Posterior vena cava (tissue), 2 donors: ENCODE measurements around the gene ATP10A. TPM values are rescaled to one million over a fixed set of nuclear protein-coding genes. Genes with fewer than 3 reads are reported as not detected.

Experiments used
- DNase-seq: peaks from one replicate; pipeline ENCODE4 v3.0.0-alpha.2; 2020; ENCODE audit warnings: low spot score
- intact Hi-C, 2 donors: fragments of 100-400 bp; cut with DNase I; formaldehyde crosslinking; loops; one replicate each; pipeline versions ENCODE4 v1.14.1 to v1.14.2; 2022 to 2023
- total RNA-seq, 2 donors: library from RNA; stranded (reverse); fragmentation: NEBNext Ultra II Directional; extraction: Animal tissue kit (Norgen Biotek cat#: 25700); gene quantifications; one replicate each; pipeline ENCODE4 v1.2.1, GENCODE V29; 2021
- donor health status: DM: yes; HTN: yes; CAD: no.
- donor health status: DM: yes; HTN: yes; CAD: no.

Gene ATP10A
- total RNA-seq, 2 donors from 2014 or later: 18.7 to 21.5 TPM

- peak; percentile 76 for DNase-seq
- intact Hi-C loops: loop anchor here in 1 of 2 donors (10.0 kb wide), 1 partner anchor 217 kb away; no protein-coding TSS in a partner anchor
Observed at GRCh38 chr15:25717457-25718168, 145.5 kb downstream of the ATP10A start.

GRCh38 chr15:25717127-25717456 is 146.0 kb downstream of the ATP10A start:
- intact Hi-C loops: loop anchor here in 1 of 2 donors (10.0 kb wide), 1 partner anchor 218 kb away; no protein-coding TSS in a partner anchor
- DNase-seq: no peak

DNA sequence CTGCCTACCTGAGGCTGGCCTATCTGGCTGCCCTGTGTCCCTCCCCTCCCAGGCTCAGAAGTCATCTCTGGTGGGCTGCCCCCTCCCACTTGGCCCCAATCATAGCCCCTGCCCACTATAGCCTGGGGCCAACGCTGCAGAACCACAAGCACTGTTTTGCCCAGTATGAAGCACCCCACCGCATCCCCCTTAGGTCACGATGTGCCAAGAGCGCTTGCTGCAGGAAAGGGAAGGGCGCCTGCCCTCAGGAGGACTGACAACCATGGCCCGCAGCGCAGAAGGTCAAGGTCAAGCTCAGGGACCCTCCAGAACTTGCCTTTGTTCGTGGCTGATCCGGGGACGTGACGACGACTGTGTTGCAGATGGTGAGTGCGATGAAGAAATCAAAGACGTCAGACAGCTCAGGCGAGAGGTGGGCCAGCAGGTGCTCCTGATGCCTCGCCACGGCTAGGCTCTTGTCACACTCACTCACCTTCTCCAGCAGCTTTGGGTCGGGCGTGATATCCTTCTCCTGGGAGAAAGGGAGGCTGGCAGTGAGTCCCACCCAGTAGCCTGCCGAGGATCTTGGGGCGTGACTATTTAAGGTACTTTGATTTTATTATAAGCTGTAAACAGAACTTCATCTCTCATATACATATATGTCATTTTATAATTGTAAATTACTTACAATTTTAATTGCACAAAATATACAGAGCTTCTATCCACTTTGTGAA is 146.6 kb downstream of the ATP10A start:
- intact Hi-C loops: loop anchor here in 1 of 2 donors (10.0 kb wide), 1 partner anchor 218 kb away; no protein-coding TSS in a partner anchor
- peak; percentile 68 for DNase-seq

DNA sequence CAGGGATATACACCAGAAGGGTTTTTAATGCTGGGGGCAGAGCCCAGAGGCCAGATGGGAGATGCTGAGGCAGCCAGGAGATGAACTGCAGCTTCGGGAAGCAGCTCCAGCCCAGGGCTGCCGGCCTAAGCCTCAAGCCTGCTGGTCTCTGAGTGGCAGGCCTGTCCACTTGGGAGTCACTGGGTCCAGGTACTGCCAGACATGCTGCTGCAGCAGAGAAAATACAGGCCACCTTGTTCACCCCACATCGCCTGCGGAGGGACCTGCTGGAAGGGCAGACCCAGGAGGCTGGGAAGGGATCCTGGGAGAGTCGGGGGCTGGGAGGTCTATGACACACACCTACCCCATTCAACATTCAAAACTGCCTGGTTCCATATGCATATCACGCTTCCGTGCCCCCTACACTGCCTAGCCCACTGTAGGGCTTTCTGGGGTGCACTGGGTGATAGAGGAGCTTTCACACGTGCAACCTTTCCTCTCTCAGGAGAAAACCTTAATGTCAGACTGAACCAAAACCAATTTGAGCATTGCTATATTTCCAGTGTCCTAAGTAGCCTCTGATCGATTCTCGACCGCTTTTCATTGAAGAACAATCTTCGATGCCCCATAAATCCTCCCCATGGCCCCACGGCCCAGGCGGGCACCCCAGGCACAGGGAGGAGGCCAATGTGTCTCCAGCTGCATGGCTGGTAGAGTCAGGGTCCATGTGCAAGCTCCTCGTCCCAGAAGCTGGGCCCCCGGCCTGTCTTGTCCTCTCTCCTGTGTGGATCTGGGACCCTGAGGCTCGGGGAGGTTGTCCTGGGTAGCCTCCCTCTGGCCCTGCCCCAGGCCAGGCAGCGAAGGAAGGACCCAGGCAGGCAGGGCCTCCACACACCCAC is 147.4 kb downstream of the ATP10A start:
- intact Hi-C loops: loop anchor here in 1 of 2 donors (10.0 kb wide), 1 partner anchor 219 kb away; no protein-coding TSS in a partner anchor
- DNase-seq: peak; percentile 78

- intact Hi-C loops: loop anchor here in 1 of 2 donors (10.0 kb wide), 1 partner anchor 220 kb away; no protein-coding TSS in a partner anchor
- DNase-seq: peak; percentile 42
Observed at GRCh38 chr15:25714538-25714840, 148.6 kb downstream of the ATP10A start.

DNA sequence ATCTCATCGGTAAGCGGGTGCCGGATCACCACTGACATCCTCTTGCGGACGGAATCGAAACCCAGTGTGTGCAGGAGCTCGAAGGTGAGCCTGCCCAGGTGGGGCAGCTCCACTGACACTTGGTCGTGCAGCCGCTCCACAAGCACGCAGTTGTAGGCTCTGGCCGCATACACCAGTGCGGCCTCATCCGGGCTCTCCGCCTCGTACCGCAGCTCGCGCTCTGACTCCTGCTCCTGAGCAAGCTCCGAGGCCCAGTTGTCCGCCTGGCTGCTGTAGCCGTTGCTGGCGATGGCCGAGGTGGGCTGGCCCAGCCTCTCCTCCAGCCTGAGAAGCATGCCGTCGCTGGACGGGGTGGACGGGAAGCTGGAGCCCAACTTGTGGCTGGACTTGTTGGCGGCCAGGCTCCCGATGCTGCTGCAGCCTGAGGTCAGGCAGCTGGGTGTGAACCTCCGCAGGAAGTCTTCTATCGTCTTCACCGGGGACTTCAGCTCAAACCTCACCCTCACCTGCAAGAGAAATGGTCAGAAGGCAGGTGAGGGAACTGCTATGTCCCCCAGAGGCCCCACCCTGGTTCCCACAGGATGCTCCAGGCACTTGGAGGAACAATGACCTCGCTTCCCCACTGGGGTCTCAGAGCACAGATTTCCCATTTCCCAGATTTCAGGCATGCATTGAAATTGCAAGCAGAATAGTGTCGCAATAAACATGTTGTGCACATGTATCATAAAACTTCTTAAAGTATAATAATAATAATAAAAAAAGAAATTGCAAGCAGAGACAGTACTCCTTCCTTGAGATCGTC is 149.2 kb downstream of the ATP10A start:
- DNase-seq: peak; percentile 62
- intact Hi-C loops: loop anchor here in 1 of 2 donors (10.0 kb wide), 1 partner anchor 221 kb away; no protein-coding TSS in a partner anchor

- peak; percentile 44 for DNase-seq
- intact Hi-C loops: loop anchor here in 1 of 2 donors (10.0 kb wide), 1 partner anchor 222 kb away; no protein-coding TSS in a partner anchor
Observed at GRCh38 chr15:25712961-25713355, 150.2 kb downstream of the ATP10A start.

- DNase-seq: peak; percentile 68
- intact Hi-C loops: loop anchor here in 1 of 2 donors (10.0 kb wide), 1 partner anchor 222 kb away; no protein-coding TSS in a partner anchor
Observed at GRCh38 chr15:25712192-25712960, 150.8 kb downstream of the ATP10A start.

GRCh38 chr15:25711691-25712090 is 151.4 kb downstream of the ATP10A start:
- DNase-seq: peak; percentile 22
- intact Hi-C loops: loop anchor here in 1 of 2 donors (10.0 kb wide), 1 partner anchor 223 kb away; no protein-coding TSS in a partner anchor

DNA sequence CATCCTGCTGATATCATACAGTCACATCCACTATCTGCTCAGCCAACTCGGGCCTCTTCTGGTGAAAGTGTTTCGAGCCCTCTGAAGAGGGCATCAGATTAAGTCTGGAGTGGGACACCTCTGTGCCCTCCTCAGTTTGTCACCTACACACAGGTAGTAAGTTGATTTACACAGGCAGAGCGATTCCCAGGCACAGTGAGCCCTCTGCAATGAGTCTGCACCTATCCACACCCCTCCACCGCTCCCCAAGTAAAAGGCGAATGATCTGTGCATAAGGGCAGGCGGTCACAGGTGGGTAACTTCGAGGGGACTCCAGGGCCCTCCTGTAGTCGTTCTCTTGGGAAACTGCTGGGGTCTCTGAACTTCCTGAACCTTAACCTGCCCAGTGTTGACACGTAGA is 152.0 kb downstream of the ATP10A start:
- no peak for DNase-seq
- intact Hi-C loops: loop anchor here in 1 of 2 donors (10.0 kb wide), 1 partner anchor 224 kb away; no protein-coding TSS in a partner anchor

DNA sequence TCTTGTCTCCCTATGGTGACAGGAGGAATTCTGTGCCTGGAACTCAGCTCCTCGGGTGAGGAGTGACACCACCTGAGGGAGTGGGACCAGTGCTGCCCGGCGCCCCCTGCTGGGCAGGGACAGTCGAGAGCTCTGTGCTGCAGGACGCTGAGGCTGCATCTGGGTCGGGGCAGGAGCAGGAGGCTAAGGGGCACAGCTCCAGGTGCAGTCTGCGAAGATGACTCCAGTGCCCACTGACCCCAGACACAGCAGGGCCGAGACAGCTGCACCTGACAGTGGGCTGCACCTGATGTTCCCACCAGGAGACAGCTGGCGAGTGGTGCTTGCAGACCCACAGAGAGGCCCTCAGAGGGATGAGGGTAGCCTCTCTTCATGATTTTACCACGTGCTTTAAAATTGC is 152.9 kb downstream of the ATP10A start:
- intact Hi-C loops: loop anchor here in 1 of 2 donors (10.0 kb wide), 1 partner anchor 225 kb away; no protein-coding TSS in a partner anchor
- peak; percentile 72 for DNase-seq

DNA sequence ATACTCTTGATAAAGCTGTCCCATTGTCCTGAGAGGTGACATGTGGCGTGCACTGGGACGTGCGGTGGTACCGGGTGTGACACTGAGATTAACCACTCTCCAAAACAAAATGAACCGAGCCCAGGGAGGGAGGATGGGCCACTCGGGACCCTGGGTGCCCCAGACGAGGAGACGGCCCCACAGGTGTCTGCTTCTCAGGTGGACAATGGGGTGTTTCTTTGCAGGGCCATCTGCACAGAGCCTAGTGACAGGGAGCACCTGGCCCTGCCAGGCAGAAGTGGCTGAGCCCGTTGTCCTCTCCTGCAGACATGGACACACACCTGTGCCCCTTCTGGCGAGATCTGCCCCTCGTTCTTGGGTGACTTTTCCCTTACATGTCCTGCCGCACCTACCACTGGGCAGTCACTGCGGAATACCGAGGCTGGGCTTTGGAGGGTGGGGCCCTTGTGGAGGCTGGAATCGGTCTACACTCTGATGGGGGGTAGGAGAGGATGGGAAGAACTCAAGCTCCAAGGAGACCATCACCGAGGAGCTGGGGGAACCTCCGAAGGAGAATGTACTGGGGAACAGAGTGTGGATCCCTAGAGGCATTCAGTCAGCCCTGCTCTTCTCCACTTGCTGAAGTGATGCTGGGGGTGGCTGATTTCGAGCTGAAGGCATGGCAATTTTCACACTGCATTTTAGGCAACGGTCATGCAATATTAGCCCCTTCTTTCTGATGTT is 153.5 kb downstream of the ATP10A start:
- intact Hi-C loops: loop anchor here in 1 of 2 donors (10.0 kb wide), 1 partner anchor 225 kb away; no protein-coding TSS in a partner anchor
- DNase-seq: peak; percentile 72

- no peak for DNase-seq
- intact Hi-C loops: no loop called here
Observed at GRCh38 chr15:25708391-25708790, 154.7 kb downstream of the ATP10A start.

GRCh38 chr15:25707656-25708365 is 155.3 kb downstream of the ATP10A start:
- no peak for DNase-seq
- intact Hi-C loops: no loop called here

GRCh38 chr15:25706176-25706955 is 156.8 kb downstream of the ATP10A start:
- no peak for DNase-seq
- intact Hi-C loops: no loop called here
